DMS53 (cell line): Measurements from ENCODE around the gene C1orf87.
A peak's percentile ranks its signal among the peaks of the same experiment; 100 is the strongest.

Experiments used
- DNase-seq: peaks from one replicate; lab custom pipeline; 2025; lab: John Stamatoyannopoulos, UW

Gene C1orf87

GRCh38 chr1:60063561-60063960, 10.0 kb downstream of the C1orf87 start:
- DNase-seq: no peak

DNA sequence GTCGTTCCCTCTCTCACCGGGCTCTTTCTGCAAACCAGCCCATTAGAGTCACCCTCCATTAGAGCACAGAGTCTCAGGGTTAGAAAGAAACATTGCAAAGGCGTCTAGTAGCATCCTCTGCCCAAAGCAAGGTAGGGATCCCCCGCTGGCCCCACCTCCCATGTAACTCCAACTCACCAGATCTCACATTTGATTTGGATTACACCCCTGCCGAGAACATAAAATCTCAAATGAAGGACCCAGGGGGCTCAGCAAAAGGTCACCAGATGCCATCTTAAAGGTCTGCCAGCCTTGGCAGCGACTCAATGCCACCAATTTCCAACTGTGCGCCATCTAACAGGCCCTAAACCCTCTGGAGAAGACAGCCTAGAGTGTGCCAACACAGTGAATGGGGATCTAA, 14.1 kb downstream of the C1orf87 start:
- DNase-seq: no peak

- DNase-seq: no peak
Measured at GRCh38 chr1:60055336-60055735, 18.2 kb downstream of the C1orf87 start.

- no peak for DNase-seq
Measured at GRCh38 chr1:60054374-60054773, 19.2 kb downstream of the C1orf87 start.

GRCh38 chr1:60052601-60053000, 21.0 kb downstream of the C1orf87 start:
- no peak for DNase-seq

- DNase-seq: no peak
Measured at GRCh38 chr1:60051191-60051590, 22.4 kb downstream of the C1orf87 start.

DNA sequence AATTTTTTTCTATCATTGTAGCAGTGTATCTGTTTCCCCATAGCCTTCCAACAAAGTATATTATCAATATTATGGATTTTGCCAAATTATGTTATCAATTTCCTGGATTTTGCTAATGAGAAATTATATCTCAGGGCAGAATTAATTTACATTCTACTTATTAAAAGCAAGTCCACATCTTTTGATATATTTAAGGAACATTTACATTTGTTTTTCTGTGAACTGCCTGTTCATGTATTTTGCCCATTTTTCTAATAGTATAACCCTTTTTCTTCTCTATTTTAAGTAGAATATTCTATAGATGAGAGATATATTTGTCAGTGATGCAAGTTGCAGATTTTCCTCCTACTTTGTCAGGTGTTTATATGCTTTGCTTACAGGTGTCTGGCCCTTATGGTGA, 24.4 kb downstream of the C1orf87 start:
- DNase-seq: no peak

GRCh38 chr1:60044881-60045280, 28.7 kb downstream of the C1orf87 start:
- DNase-seq: no peak

- no peak for DNase-seq
Measured at GRCh38 chr1:60041783-60042182, 31.8 kb downstream of the C1orf87 start.

GRCh38 chr1:60037669-60038068, 35.9 kb downstream of the C1orf87 start:
- no peak for DNase-seq

DNA sequence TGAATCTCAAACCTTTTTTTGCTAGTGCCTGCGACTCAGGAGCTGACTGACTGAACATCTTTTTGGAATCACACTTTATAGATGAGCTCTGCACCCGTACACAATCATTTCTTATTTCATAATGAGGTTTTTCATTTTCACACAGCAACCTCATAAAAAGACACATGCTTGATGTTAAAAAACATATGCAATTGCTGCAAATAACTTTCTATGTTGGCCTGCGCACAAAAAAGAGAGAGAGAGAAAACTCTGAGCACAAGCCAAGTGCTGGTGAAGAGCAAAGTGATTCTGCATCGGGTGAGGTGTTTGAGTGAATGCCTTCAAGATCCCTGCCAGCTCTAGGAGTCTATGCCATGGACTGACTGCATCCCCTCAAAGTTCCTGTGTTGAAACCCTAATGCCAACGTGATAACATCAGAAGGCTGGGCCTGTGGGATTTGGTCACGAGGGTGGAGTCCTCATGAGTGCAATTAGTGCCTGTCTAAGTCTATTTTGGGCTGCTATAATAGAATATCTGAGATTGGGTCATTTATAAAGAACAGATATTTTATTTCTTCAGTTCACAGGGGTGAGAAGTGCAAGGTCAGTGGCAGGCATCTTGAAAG, 36.6 kb downstream of the C1orf87 start:
- no peak for DNase-seq

GRCh38 chr1:60035921-60036320, 37.6 kb downstream of the C1orf87 start:
- DNase-seq: peak; percentile 17

GRCh38 chr1:60034999-60035398, 38.6 kb downstream of the C1orf87 start:
- DNase-seq: no peak

DNA sequence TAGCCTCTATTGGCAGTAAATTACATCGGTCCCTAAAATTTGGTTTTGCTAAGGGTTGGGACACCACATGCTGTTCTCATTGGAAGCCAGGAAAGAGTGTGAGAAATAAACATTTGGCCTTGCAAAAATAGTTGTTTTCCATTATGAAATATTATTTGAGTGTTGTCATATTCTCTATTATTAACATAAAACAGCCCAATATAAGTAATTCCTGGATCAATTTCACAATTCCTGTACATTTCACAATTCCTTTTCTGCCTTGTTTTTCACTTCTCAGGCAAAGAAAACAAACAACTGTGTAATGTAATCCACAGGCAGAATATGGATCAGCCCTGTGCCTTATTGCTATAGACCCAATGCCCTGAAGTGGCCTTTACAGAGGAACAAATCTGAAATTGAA, 40.5 kb downstream of the C1orf87 start:
- DNase-seq: no peak

DNA sequence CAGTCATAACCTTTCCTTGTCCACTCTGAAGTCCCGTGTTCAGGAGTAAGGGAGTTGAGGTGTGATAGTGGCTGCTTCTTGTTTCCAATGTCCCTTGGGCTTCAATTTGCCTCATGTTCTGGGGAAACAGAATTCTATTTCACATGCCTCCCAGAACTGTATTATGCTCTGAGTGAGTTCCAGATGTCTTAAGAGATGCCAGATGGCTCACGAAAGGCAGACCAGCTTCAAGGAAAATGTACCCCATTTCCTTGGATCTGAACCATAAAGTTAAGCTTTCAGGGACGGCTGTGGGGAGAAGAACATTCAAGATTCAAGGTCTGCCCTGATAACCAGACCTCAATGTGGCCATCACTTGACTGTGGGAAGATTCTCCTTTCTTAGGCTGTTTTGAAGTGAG, 42.4 kb downstream of the C1orf87 start:
- DNase-seq: no peak

DNA sequence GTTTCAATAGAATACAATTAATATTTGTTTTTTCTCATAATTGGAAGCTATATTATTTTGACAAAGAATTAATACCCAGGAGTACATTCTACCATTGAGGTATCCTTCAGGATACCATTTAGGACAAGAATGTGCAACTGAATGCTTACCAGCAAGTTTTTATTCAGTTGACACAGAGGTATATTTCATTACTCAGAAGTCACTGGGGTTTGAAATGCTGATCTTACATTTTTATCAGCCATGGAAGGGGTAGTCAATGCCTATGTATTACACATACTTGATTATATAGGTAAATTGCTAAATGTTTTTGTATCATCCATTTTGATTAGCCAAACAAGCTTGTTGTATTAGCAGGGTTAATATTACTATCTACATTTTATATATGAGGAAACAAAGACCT, 48.0 kb downstream of the C1orf87 start:
- DNase-seq: no peak

DNA sequence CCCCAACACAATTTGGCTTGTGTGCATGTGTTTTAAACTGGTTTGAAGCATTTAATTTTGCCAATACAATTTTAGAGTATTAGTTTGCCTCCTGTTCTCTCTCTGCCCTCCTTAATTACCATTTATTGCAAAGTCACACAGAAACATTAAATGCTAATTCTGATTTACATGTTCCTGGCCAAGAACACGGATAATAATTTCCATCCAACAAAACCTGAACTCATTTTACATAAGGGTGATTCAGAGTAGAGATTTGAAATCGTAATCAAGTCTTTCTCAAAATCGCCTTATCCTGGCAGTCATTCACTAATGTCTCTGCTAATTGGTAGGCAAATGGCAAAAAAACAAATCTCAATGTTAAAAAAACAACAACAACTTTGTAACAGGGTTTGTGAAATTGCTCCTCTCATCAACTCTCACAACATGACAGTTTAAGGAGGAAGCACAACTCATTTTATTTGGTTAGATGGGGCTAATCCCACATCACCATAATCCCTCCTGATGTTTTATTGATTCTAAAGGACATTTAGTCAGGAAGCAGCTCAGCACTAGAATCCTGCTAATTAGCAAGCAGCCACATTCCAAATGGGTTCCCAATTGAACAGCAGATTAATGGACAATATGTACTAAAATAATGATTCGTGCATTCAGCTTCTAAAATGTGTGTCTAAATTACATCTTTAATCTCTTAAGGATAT, 55.9 kb downstream of the C1orf87 start:
- DNase-seq: no peak

DNA sequence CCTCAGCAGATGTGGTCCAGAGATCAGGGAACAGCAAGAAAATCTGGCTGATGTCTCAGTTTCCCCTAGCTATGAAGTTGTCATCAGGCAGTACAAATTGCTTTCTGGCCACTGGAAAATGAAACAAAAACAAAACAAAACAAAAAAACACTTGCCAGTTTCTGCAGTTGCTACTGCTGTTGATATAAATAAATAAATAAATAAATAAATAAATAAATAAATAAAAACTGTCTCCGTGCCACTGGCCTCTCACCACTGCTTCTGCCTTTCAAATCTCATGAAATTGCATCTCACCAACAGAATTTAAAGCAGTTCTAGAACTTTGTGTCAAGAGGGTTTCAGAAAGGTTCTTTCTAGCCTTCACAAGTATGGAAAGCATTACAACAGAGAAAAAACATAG, 62.9 kb downstream of the C1orf87 start:
- DNase-seq: no peak

- no peak for DNase-seq
Measured at GRCh38 chr1:60008500-60008899, 65.1 kb downstream of the C1orf87 start.

DNA sequence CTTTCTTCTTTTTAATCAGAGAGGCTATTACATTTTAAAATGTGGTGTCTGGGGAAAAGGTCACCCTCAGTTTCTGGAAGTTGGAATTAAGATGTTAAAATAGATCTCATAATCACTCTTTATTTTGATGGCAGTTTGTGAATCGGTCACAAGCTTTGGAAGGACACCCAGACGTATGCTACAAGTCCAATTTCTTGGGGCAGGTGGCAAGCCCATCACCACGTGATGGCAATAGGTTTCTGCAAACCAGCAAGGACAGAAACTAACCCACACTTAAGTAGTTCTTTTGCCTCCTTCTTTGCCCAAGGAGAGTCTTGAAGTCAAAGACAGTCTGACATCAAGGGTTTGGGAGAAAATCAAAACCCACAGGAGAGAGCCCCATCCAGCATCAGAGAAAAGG, 72.9 kb downstream of the C1orf87 start:
- no peak for DNase-seq

- DNase-seq: no peak
Measured at GRCh38 chr1:59999746-60000145, 73.8 kb downstream of the C1orf87 start.

GRCh38 chr1:59999006-59999405, 74.6 kb downstream of the C1orf87 start:
- DNase-seq: no peak

DNA sequence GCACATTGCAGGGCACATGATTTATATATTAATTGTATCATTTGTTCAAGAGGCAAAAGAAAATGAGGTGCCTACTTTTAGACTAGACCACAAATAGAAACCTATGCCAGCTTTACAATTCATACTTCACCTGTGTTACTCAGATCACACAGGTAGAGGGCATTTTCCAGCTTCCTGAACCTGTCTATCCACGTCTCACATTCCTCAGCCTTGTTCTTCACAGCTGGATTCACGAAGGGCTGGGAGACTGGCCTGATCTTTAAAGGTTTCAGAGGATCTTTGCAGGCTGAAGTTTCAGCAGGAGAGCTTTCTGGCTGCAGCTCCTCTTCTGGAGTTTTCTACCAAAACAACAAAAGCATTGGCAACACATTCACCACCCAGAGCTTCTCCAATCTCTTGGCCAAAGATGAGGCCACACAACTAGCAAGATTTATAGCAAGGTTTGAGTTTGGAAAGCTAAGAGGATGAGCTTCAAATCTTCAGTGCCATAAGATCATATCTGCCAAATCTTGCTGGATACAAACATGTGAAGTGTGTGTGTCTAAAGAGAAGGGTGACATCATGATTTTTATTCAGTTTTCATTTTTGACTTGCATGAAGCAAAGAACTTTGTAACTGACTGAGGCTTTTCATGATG, 76.0 kb downstream of the C1orf87 start:
- peak; percentile 28 for DNase-seq
